Skeletal muscle tissue (tissue), 4 donors: ENCODE data around the gene SH3D19. TPM values are rescaled to one million over a fixed set of nuclear protein-coding genes. Genes with fewer than 3 reads are reported as not detected.
A peak's percentile ranks its signal among the peaks of the same experiment; 100 is the strongest.

Experiments
- H3K27ac ChIP-seq: one replicate; pipeline ENCODE4 v1.7.0; 2013; ENCODE audit warnings: mild to moderate bottlenecking, low read depth, low read length, inconsistent platforms
- H3K27me3 ChIP-seq, 3 donors: one replicate each; pipeline ENCODE4 v1.7.0; 2013; ENCODE audit warnings: low read length in 3 of 3; ENCODE audit not compliant: control insufficient read depth in 3 of 3, insufficient read depth in 3 of 3
- H3K36me3 ChIP-seq, 3 donors: one replicate each; pipeline ENCODE4 v1.7.0; 2013; ENCODE audit warnings: low read length in 3 of 3; ENCODE audit not compliant: control insufficient read depth in 3 of 3, insufficient read depth in 3 of 3
- H3K4me1 ChIP-seq, 3 donors: one replicate each; pipeline ENCODE4 v1.7.0; 2013; ENCODE audit warnings: low read length in 3 of 3, mild to moderate bottlenecking in 3 of 3; ENCODE audit not compliant: control insufficient read depth in 3 of 3, insufficient read depth in 3 of 3
- H3K4me3 ChIP-seq, 3 donors: one replicate each; pipeline ENCODE4 v1.7.0; 2013; ENCODE audit warnings: low read length in 3 of 3
- H3K9ac ChIP-seq, 3 donors: one replicate each; pipeline ENCODE4 v1.7.0; 2013; ENCODE audit warnings: low read length in 3 of 3, mild to moderate bottlenecking in 3 of 3, moderate library complexity in 2 of 3, low read depth in 1 of 3
- H3K9me3 ChIP-seq, 3 donors: one replicate each; pipeline ENCODE4 v1.7.0; 2013; ENCODE audit warnings: low read length in 3 of 3; ENCODE audit not compliant: control insufficient read depth in 3 of 3
- total RNA-seq: library from RNA; depleted of rRNA; stranded (reverse); fragments of >200 nt; gene quantifications from one replicate; pipeline ENCODE4 v1.2.3, GENCODE V29; 2014
- donor health status: Osteomylitis.

The SH3D19 gene
- total RNA-seq, 1 donor from 2014 or later, result 20.4 TPM

DNA sequence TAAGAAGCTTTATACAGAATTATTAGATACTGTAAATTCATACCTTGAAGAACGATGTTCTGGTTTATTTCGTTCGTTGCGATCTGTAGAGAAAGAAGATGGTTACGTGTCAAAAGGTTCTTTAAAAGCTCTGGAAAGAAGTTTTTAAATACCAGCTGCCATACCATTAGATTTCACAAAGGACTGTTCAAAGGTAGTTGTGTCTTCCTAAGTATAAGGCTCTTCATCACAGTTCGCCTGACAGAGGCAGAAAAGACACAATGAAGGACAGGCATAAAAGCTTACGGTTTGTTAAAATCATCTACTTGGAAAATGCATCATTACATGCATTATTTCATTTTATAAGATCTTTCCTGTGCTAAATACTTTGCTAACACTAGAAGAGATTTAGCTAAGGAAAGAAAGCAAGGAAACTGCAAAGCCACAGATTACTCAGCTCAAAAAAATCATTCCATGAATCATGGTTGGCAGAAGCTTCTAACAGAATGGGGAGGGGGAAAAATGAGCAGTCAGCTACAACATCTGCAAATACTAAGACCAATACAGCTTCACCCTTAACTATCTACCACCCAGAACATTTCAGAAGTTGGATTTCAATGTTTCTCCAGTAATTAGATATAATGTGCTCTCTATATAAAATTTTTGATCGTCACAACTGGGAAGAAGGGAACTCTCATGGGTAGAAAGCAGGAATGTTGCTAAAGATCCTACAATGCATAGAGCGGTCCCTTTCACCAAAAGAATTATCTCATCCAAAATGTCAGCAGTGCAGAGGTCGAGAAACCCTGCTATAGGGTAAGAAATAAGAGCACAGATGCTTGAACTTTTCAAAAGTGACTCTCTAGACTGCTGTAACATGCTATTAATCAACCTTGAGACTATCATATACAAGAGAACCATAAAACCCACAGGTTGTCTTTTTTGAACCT, 99.1 kb downstream of the SH3D19 start:
- peak overlapping the region; percentile 72 for H3K27ac ChIP-seq

DNA sequence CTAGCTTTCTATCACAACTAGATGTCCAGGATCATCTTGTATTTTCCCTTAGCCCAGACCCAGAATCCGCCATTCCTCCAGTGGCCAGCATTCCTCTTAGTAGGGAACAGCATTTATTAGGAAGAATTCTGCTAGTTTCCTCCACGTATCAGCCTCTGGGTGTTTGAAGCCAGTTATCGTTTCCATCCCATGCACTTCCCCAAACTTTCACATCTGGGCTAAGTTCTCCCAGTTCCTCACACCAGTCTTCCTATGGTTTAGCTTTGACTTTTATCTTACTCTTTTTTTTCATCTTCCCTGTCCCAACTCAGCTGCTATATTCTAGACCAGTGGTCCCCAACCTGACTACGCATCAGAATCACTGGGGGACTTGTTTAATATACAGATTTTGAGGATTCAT, 101.9 kb downstream of the SH3D19 start:
- Histone ChIP-seq H3K4me1 (peaks cover 0 to 6% (median 0%) of the 10 kb centered on the region in 3 donors), H3K27ac (no peak overlapping the region), H3K9me3 (no peaks in the 10 kb centered on the region), H3K4me3 (no peak overlapping the region), H3K36me3 (no peaks in the 10 kb centered on the region), H3K9ac (no peak overlapping the region), H3K27me3 (no peaks in the 10 kb centered on the region)

More for the DNA sequence above, 99.1 kb downstream of the SH3D19 start:
- Histone ChIP-seq H3K27me3 (no peaks in the 10 kb centered on the region), H3K9me3 (no peaks in the 10 kb centered on the region), H3K9ac (peak overlapping the region; percentile 0 to 66 (median 32)), H3K4me3 (peak overlapping the region in 2 of 3 donors; percentile 9 to 72), H3K4me1 (peaks cover 0 to 6% (median 0%) of the 10 kb centered on the region in 3 donors), H3K36me3 (no peaks in the 10 kb centered on the region)

DNA sequence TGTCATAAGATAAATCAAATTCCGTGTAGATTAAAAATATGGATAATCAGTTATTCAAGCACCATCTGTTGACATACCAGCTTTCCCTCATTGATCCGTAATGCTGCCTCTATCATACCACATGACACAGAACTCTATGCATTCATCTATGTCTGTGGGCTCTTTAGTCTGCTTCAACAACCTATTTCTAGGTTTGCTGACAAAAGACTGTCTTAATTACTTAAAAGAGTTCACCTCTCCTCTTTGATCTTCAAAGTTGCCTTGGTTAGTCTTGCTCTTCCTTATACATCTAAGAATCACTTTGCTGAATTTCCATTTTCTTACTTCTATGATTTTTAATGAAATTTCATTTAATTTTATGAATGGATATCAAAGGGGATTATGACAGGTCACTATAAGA, 105.5 kb downstream of the SH3D19 start:
- no peak overlapping the region for H3K27ac ChIP-seq
- no peak overlapping the region for H3K4me3 ChIP-seq
- no peaks in the 10 kb centered on the region for H3K36me3 ChIP-seq
- no peaks in the 10 kb centered on the region for H3K4me1 ChIP-seq
- no peak overlapping the region for H3K9ac ChIP-seq
- no peaks in the 10 kb centered on the region for H3K27me3 ChIP-seq
- no peaks in the 10 kb centered on the region for H3K9me3 ChIP-seq

DNA sequence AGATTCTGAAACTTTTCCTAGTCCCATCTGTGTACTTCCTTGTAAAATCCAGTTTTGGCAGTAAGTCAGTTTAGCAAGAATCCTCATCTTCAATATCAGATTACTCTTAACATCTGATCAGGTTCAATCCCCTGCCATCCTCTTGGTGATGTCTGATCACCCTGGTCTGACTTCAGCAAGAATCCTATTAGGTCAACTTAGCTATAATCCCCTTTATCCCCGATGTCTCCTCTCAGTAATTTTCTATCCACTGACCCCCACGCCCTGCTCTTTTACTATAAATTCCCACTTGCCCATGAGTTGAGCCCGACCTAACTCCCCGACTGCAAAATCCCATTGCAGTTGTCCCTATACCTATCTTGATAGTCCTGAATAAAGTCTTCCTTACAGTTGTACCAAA, 106.3 kb downstream of the SH3D19 start:
- H3K27ac ChIP-seq, result no peak overlapping the region
- H3K27me3 ChIP-seq, result no peaks in the 10 kb centered on the region
- H3K9me3 ChIP-seq, result no peaks in the 10 kb centered on the region
- no peak overlapping the region for H3K4me3 ChIP-seq
- no peak overlapping the region for H3K9ac ChIP-seq
- H3K36me3 ChIP-seq, result no peaks in the 10 kb centered on the region
- no peaks in the 10 kb centered on the region for H3K4me1 ChIP-seq

DNA sequence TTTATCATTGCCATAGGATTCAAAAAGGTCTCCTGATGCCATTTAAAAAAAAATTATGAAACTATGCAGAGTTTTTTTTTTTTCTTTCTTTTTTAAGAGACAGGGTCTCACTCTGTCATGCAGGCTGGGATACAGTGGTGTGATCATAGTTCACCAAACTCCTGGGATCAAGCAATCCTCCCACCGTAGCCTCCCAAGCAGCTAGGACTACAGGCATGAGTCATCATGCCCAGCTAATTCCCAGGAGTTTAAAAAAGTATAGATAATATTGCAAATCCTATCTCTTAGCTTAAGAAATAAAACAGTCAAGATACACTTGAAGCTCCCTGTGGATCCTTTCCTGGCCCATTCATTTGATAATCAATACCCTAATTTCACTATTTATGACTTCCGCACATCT, 107.1 kb downstream of the SH3D19 start:
- Histone ChIP-seq H3K4me3 (no peak overlapping the region), H3K27me3 (no peaks in the 10 kb centered on the region), H3K36me3 (no peaks in the 10 kb centered on the region), H3K4me1 (no peaks in the 10 kb centered on the region), H3K9ac (no peak overlapping the region), H3K9me3 (no peaks in the 10 kb centered on the region), H3K27ac (no peak overlapping the region)

DNA sequence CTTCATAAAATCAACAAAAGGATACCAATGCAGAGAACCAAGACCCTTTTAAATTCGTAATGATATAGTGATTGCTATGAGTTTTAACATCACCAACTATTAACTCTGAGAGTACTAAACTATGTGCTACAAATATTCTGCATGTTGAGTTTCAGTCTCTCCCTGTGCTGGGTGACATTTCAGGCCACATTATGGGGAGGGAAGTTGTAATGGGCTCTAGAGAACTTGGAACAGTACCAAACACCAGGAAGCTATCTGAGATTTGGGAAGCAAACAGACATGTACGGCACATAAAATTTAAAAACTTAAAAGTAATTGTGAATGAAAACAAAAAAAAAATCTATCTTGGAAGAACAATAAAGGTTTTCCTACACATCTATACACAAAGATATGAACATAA, 108.1 kb downstream of the SH3D19 start:
- Histone ChIP-seq H3K4me3 (no peak overlapping the region), H3K9ac (no peak overlapping the region), H3K27ac (no peak overlapping the region), H3K9me3 (no peaks in the 10 kb centered on the region), H3K27me3 (no peaks in the 10 kb centered on the region), H3K36me3 (no peaks in the 10 kb centered on the region), H3K4me1 (no peaks in the 10 kb centered on the region)

DNA sequence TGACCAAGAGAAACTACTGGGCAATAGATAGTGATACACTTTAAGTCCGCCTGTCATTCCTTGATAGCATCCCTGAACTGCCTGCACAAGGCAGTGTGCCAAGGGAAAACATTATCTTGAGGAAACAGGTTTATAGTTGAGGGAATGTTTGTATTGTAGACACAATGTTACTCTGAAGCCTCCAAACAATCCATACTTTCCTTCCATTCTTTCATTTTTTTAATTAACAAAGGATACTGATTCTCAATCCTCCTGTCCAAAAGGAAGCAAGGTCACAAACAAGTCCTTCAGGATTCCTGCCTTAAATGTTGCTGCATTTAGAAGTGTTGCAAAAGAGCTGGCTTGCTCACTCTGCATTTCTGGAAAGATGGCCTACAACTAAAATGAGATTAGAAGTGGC, 110.1 kb downstream of the SH3D19 start:
- no peak overlapping the region for H3K4me3 ChIP-seq
- H3K4me1 ChIP-seq, result no peaks in the 10 kb centered on the region
- no peaks in the 10 kb centered on the region for H3K36me3 ChIP-seq
- H3K9me3 ChIP-seq, result no peaks in the 10 kb centered on the region
- no peak overlapping the region for H3K27ac ChIP-seq
- H3K27me3 ChIP-seq, result no peaks in the 10 kb centered on the region
- no peak overlapping the region for H3K9ac ChIP-seq

DNA sequence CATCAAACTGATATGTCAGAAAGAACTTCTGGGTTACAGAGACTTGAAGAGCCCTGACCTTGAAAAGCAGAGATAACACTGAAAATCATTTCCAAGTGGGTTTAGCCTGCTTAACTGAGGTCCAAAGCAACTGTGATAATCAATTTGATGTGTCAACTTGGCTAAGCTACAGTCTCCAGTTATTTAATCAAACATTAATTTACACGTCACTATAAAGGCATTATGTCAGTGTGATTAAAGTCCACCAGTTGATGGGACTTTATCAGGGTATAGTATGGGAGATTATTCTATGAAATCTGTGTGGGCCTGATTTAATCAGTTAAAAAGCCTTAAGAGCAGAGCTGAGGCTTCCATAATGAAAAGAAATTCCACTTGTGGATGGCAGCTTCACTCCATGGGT, 117.5 kb downstream of the SH3D19 start:
- H3K27ac ChIP-seq, result no peak overlapping the region
- no peaks in the 10 kb centered on the region for H3K27me3 ChIP-seq
- H3K4me1 ChIP-seq, result peaks cover 0 to 6% (median 5%) of the 10 kb centered on the region in 3 donors
- no peaks in the 10 kb centered on the region for H3K36me3 ChIP-seq
- H3K9ac ChIP-seq, result no peak overlapping the region
- no peaks in the 10 kb centered on the region for H3K9me3 ChIP-seq
- H3K4me3 ChIP-seq, result no peak overlapping the region

DNA sequence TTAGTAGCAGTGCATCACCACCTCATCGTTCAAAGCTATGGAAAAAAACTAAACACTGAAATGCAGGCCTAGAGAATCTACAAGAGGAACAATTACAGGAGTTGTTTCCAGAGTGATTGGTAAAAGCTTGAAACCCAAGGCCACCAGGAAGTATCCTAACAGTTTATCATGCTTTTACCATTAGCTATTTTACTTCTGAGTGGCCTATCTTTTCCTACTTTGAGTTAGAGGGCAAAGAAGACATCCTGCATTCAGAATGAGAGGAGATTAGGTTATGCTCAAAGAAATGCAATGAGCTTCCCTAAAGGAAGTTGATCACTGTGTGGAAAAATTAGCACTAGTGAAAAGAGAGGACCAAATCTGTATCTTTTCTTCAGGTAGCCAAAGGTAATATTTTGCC, 118.2 kb downstream of the SH3D19 start:
- Histone ChIP-seq H3K9ac (peak overlapping the region in 1 of 3 donors; percentile 2), H3K36me3 (no peaks in the 10 kb centered on the region), H3K27me3 (no peaks in the 10 kb centered on the region), H3K4me1 (peaks cover 4 to 10% (median 9%) of the 10 kb centered on the region in 3 donors), H3K9me3 (no peaks in the 10 kb centered on the region), H3K27ac (no peak overlapping the region), H3K4me3 (no peak overlapping the region)

DNA sequence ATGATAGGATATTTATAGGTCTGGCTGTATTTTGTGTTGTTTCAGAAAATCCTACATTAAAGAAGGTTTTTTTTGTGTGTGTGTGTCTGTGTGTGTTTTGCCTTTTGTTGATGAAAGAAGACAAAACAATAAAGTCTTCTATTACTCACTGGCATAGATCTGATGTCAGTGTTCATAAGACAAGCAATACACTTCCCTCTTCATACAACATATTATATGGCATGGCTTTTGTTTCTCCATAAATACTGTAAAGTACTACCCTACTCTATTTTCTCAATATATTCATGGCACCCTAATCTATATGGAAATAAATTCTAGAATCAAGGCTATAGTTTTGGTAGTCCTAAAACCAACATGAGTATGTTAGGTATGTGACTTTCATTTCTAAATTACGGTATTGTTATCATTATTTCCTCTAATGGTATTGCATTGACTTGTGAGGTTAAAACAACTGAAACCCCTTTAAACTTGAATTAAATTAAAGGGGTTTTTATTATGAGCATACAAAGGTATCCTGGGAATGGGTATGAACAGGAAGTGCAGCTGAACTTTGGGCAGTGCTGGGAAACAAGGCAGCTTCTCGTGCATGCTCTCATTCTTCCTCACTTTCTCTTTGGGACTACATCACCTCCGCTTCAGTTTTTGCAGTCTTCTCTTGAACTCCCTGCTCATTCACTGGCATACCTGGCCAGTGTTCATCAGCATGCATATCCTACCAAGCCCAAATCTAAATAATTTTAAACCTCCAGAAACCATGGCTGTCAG, 119.0 kb downstream of the SH3D19 start:
- Histone ChIP-seq H3K9ac (no peak overlapping the region), H3K27me3 (no peaks in the 10 kb centered on the region), H3K4me3 (peak overlapping the region in 1 of 3 donors; percentile 19), H3K4me1 (peaks cover 5 to 11% (median 10%) of the 10 kb centered on the region in 3 donors), H3K9me3 (no peaks in the 10 kb centered on the region), H3K27ac (peak overlapping the region; percentile 34), H3K36me3 (no peaks in the 10 kb centered on the region)
